H9 (cell line): Measurements from ENCODE around the gene OXSM. TPM values are rescaled to one million over a fixed set of nuclear protein-coding genes. Genes with fewer than 3 reads are reported as not detected.
A peak's percentile ranks its signal among the peaks of the same experiment; 100 is the strongest.

Experiments used
- DNase-seq: peaks from one replicate; pipeline ENCODE4 v3.0.0-alpha.2; 2017
- H2AFZ ChIP-seq: one replicate; pipeline ENCODE4 v1.6.1; 2013; ENCODE audit warnings: mild to moderate bottlenecking, low read length, control low read depth, moderate library complexity
- H2AK5ac ChIP-seq: 2 replicates; pipeline ENCODE4 v1.6.1; 2013; ENCODE audit warnings: low read length, control low read depth, mixed read lengths; ENCODE audit not compliant: insufficient read length
- H2BK120ac ChIP-seq: one replicate; pipeline ENCODE4 v1.6.1; 2013; ENCODE audit warnings: low read depth, mild to moderate bottlenecking, low read length, control low read depth, inconsistent platforms; ENCODE audit not compliant: poor library complexity, severe bottlenecking
- H2BK12ac ChIP-seq: 2 replicates; pipeline ENCODE4 v1.6.1; 2013; ENCODE audit warnings: low read length, control low read depth, mixed read lengths, low read depth; ENCODE audit not compliant: insufficient read length
- H2BK15ac ChIP-seq: 2 replicates; pipeline ENCODE4 v1.6.1; 2013; ENCODE audit warnings: low read depth, low read length, control low read depth
- H2BK20ac ChIP-seq: one replicate; pipeline ENCODE4 v1.6.1; 2013; ENCODE audit warnings: low read depth, mild to moderate bottlenecking, low read length, control low read depth, inconsistent platforms; ENCODE audit not compliant: poor library complexity, severe bottlenecking
- H2BK5ac ChIP-seq: 2 replicates; pipeline ENCODE4 v1.6.1; 2013; ENCODE audit warnings: low read length, control low read depth, mixed read lengths; ENCODE audit not compliant: insufficient read length
- H3K14ac ChIP-seq: 2 replicates; pipeline ENCODE4 v1.6.1; 2013; ENCODE audit warnings: low read length, control low read depth; ENCODE audit not compliant: insufficient read depth
- H3K18ac ChIP-seq: 2 replicates; pipeline ENCODE4 v1.6.1; 2013; ENCODE audit warnings: low read depth, mild to moderate bottlenecking, mixed read lengths, low read length, control low read depth; ENCODE audit not compliant: insufficient read length
- H3K23ac ChIP-seq: 2 replicates; pipeline ENCODE4 v1.6.1; 2013; ENCODE audit warnings: low read length, control low read depth, mixed read lengths, low read depth; ENCODE audit not compliant: insufficient read length
- H3K23me2 ChIP-seq: 2 replicates; pipeline ENCODE4 v1.6.1; 2013; ENCODE audit warnings: low read depth, mild to moderate bottlenecking, mixed read lengths, low read length, control low read depth; ENCODE audit not compliant: insufficient read length, poor library complexity, severe bottlenecking
- H3K27ac ChIP-seq: 2 replicates; pipeline ENCODE4 v1.5.1; 2013; ENCODE audit warnings: low read length, control low read depth, mixed read lengths, low read depth; ENCODE audit not compliant: insufficient read length
- H3K27me3 ChIP-seq: 2 replicates; pipeline ENCODE4 v1.6.1; 2013; ENCODE audit warnings: low read length, control low read depth, inconsistent platforms; ENCODE audit not compliant: insufficient read depth
- H3K4ac ChIP-seq: 2 replicates; pipeline ENCODE4 v1.6.1; 2013; ENCODE audit warnings: low read depth, mild to moderate bottlenecking, control low read depth, inconsistent platforms, low read length, moderate library complexity
- H3K4me1 ChIP-seq: 2 replicates; pipeline ENCODE4 v1.6.1; 2013; ENCODE audit warnings: low read length, control low read depth, inconsistent platforms; ENCODE audit not compliant: insufficient read depth
- H3K4me2 ChIP-seq: 2 replicates; pipeline ENCODE4 v1.6.1; 2013; ENCODE audit warnings: low read length, control low read depth, mixed read lengths; ENCODE audit not compliant: insufficient read length, insufficient read depth
- H3K56ac ChIP-seq: 2 replicates; pipeline ENCODE4 v1.6.1; 2013; ENCODE audit warnings: low read depth, mild to moderate bottlenecking, mixed read lengths, low read length, control low read depth; ENCODE audit not compliant: insufficient read length
- H3K79me1 ChIP-seq: 2 replicates; pipeline ENCODE4 v1.6.1; 2013; ENCODE audit warnings: low read depth, mild to moderate bottlenecking, moderate library complexity, low read length, control low read depth, inconsistent platforms; ENCODE audit not compliant: insufficient read depth, poor library complexity, severe bottlenecking
- H3K79me2 ChIP-seq: 2 replicates; pipeline ENCODE4 v1.6.1; 2013; ENCODE audit warnings: low read length, control low read depth, inconsistent platforms; ENCODE audit not compliant: insufficient read depth
- H3K9ac ChIP-seq: 2 replicates; pipeline ENCODE4 v1.6.1; 2013; ENCODE audit warnings: low read length, control low read depth, mixed read lengths; ENCODE audit not compliant: insufficient read length; ENCODE audit errors: extremely low read depth
- H3K9me3 ChIP-seq: one replicate; pipeline ENCODE4 v1.6.1; 2013; ENCODE audit warnings: low read depth, low read length, inconsistent platforms; ENCODE audit not compliant: control insufficient read depth
- H3T11ph ChIP-seq: one replicate; pipeline ENCODE4 v1.6.1; 2013; ENCODE audit warnings: mild to moderate bottlenecking, low read length, control low read depth, inconsistent platforms
- H4K20me1 ChIP-seq: one replicate; pipeline ENCODE4 v1.6.1; 2013; ENCODE audit not compliant: control insufficient read depth, insufficient read length, insufficient read depth
- H4K5ac ChIP-seq: 2 replicates; pipeline ENCODE4 v1.6.1; 2013; ENCODE audit warnings: low read depth, mild to moderate bottlenecking, mixed read lengths, low read length, control low read depth; ENCODE audit not compliant: insufficient read length
- H4K8ac ChIP-seq: replicated peaks from 2 replicates; pipeline ENCODE4 v1.6.1; 2013; ENCODE audit warnings: low read length, control low read depth, mixed read lengths, low read depth; ENCODE audit not compliant: insufficient read length
- H4K91ac ChIP-seq: 2 replicates; pipeline ENCODE4 v1.6.1; 2013; ENCODE audit warnings: low read depth, mild to moderate bottlenecking, moderate library complexity, mixed read lengths, low read length, control low read depth; ENCODE audit not compliant: insufficient read length
- H3K27ac Mint-ChIP-seq, 3 experiments: 2 replicates in 2 of 3; 3 replicates in 1 of 3; pipeline ENCODE4 v1.8.0; 2020 to 2021; ENCODE audit warnings: mixed read lengths in 3 of 3, mild to moderate bottlenecking in 1 of 3, moderate library complexity in 1 of 3
- H3K27me3 Mint-ChIP-seq: 2 replicates; pipeline ENCODE4 v1.8.0; 2021; ENCODE audit warnings: low read depth, mild to moderate bottlenecking, moderate library complexity, mixed read lengths
- H3K36me3 Mint-ChIP-seq, 3 experiments: 2 replicates in 2 of 3; 3 replicates in 1 of 3; pipeline ENCODE4 v1.8.0; 2020 to 2021; ENCODE audit warnings: low read depth in 3 of 3, mixed read lengths in 3 of 3; ENCODE audit not compliant: insufficient read depth in 1 of 3
- H3K4me1 Mint-ChIP-seq, 2 experiments: 2 replicates each; pipeline ENCODE4 v1.8.0; 2020; ENCODE audit warnings: mixed read lengths in 2 of 2
- H3K4me3 Mint-ChIP-seq, 2 experiments: 2 replicates in 1 of 2; 3 replicates in 1 of 2; pipeline ENCODE4 v1.8.0; 2020 to 2021; ENCODE audit warnings: mild to moderate bottlenecking in 2 of 2, mixed read lengths in 2 of 2, moderate library complexity in 1 of 2
- H3K9me3 Mint-ChIP-seq, 2 experiments: 2 replicates in 1 of 2; 3 replicates in 1 of 2; pipeline ENCODE4 v1.8.0; 2020; ENCODE audit warnings: mild to moderate bottlenecking in 2 of 2, mixed read lengths in 2 of 2, moderate library complexity in 1 of 2
- WGBS: extraction: QIAGEN DNeasy Blood & Tissue Kit; methylation state at CpG from one replicate; pipeline ENCODE4 v1.1.7; 2013; ENCODE audit warnings: missing lambda C conversion rate, low lambda C conversion rate, mixed read lengths; ENCODE audit not compliant: insufficient read length; ENCODE audit errors: extremely low coverage; 5-methylcytosine and 5-hydroxymethylcytosine counted together
- total RNA-seq: library from RNA; stranded (reverse); gene quantifications from 2 replicates; pipeline ENCODE4 v1.2.1, GENCODE V29; 2021
- TF ChIP-seq, protein P1 (sequence below): fragments of 200-600 bp; sonication (generic); conservative IDR thresholded peaks from 3 replicates; pipeline ENCODE4 v1.8.0; 2021; ENCODE audit warnings: antibody characterized with exemption, mild to moderate bottlenecking

Gene OXSM
- total RNA-seq, 1 experiment from 2014 or later, result 2.5 TPM

- H3K4me2 ChIP-seq, result no peak overlapping the region
- no peaks in the 10 kb centered on the region for H3K23me2 ChIP-seq
- H4K8ac ChIP-seq, result no peak overlapping the region
- no peak overlapping the region for H2BK12ac ChIP-seq
- H3K23ac ChIP-seq, result no peak overlapping the region
- H3K79me2 ChIP-seq, result no peaks in the 10 kb centered on the region
- no peak overlapping the region for H2BK120ac ChIP-seq
- H4K91ac ChIP-seq, result no peak overlapping the region
- Mint-ChIP-seq H3K36me3 (no peaks in the 10 kb centered on the region), H3K27ac (no peak overlapping the region), H3K27me3 (no peaks in the 10 kb centered on the region; the same call in 1 of the 2 replicates), H3K9me3 (0 out of 5 replicates have a peak, but pooled peaks cover 0 to 4% of the 10 kb centered on the region in 2 experiments), H3K4me3 (no peak overlapping the region), H3K4me1 (peaks cover 10 to 11% of the 10 kb centered on the region in 2 experiments; a peak in 3 of 4 replicates)
- WGBS, result no CpG with 5 or more reads among the region's 3 CpGs
- no peak overlapping the region for H3K18ac ChIP-seq
- no peaks in the 10 kb centered on the region for H3K4me1 ChIP-seq
- H3K27me3 ChIP-seq, result no peaks in the 10 kb centered on the region
- H3K9ac ChIP-seq, result no peak overlapping the region
- H2BK5ac ChIP-seq, result no peak overlapping the region
- H3K56ac ChIP-seq, result no peak overlapping the region
- no peaks in the 10 kb centered on the region for H3K9me3 ChIP-seq
- no peak overlapping the region for H3K27ac ChIP-seq
- H3K4ac ChIP-seq, result no peak overlapping the region
- H3K79me1 ChIP-seq, result no peaks in the 10 kb centered on the region
- H2AFZ ChIP-seq, result peak overlapping the region; percentile 73
- H4K5ac ChIP-seq, result no peak overlapping the region
- no peak overlapping the region for H3T11ph ChIP-seq
- H4K20me1 ChIP-seq, result no peaks in the 10 kb centered on the region
- H3K14ac ChIP-seq, result no peak overlapping the region
- no peak overlapping the region for H2BK20ac ChIP-seq
- no peak overlapping the region for H2BK15ac ChIP-seq
- H2AK5ac ChIP-seq, result no peak overlapping the region
- TF ChIP-seq, protein P1, sequence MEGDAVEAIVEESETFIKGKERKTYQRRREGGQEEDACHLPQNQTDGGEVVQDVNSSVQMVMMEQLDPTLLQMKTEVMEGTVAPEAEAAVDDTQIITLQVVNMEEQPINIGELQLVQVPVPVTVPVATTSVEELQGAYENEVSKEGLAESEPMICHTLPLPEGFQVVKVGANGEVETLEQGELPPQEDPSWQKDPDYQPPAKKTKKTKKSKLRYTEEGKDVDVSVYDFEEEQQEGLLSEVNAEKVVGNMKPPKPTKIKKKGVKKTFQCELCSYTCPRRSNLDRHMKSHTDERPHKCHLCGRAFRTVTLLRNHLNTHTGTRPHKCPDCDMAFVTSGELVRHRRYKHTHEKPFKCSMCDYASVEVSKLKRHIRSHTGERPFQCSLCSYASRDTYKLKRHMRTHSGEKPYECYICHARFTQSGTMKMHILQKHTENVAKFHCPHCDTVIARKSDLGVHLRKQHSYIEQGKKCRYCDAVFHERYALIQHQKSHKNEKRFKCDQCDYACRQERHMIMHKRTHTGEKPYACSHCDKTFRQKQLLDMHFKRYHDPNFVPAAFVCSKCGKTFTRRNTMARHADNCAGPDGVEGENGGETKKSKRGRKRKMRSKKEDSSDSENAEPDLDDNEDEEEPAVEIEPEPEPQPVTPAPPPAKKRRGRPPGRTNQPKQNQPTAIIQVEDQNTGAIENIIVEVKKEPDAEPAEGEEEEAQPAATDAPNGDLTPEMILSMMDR, result peak; percentile 41; the same call in 2 of the 3 replicates
- DNase-seq, result no peak
These were observed 41.7 kb downstream of the OXSM start for GRCh38 chr3:25831578-25831977.
